DMS53 treated with DMSO at 0.1 percent for 48 hours (cell line): ENCODE results near the gene UPP1.
"Not testable (repeated sequence)": the region's sequence is repeated elsewhere in the genome, so short reads cannot be mapped to it uniquely, and the experiment has no call there.

Experiments
- DNase-seq: peaks from one replicate; lab custom pipeline; 2025; ENCODE audit not compliant: unreplicated experiment; lab: John Stamatoyannopoulos, UW

The UPP1 gene

DNA sequence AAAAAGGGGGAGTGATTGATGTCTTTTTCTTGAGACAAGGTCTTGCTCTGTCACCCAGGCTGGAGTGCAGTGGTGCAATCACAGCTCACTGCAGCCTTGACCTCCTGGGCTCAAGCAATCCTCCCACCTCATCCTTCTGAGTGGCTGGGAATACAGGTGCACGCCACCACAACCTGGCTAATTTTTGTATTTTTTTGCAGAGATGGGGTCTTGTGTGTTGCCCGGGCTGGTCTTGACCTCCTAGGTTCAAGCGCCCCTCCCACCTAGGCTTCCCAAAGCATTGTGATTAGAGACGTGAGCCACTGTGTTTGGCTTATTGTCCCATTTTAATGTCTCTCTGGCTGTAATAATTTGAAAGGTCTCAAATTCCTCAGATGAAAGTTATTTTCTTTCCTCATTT lies 21.8 kb downstream of the UPP1 start:
- no peak for DNase-seq

- DNase-seq: peak; percentile 89
Measured at GRCh38 chr7:48111596-48111995, 22.5 kb downstream of the UPP1 start.

DNA sequence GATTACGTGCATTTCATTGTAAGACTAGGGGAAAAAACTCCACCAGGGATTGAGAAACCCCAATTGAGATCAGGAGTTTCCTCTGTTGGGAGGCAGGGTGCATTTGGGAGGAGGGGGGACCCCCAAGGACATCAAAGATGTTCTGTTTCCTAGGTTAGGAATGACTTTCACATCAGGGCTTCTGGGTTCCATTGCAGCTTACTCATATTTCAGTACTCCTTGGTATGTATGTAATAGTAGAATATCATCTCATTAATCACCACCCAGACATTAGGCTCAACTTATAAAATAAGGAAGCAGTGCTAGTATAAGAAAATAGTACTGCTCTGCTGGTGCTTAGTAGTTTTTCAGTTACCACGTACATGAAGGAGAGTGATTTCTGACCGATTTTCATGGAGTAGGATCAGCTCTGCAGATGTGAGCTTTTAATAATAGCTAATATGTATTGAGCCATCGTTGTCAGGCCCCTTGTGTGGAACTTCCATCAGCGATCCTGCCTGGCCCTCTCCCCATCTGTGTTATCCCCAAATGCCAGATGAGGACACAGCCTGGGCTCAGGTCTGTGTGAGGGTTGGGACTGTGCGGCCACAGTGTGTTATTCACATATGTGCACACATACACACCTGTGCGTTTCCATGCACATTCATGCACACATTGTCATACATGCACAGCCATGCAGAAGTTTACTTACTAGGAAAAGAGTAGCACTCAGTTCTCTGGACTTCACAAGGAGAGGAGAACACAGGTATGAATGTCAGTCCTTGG lies 23.5 kb downstream of the UPP1 start:
- DNase-seq: no peak

GRCh38 chr7:48113275-48113674 lies 24.2 kb downstream of the UPP1 start:
- no peak for DNase-seq

DNA sequence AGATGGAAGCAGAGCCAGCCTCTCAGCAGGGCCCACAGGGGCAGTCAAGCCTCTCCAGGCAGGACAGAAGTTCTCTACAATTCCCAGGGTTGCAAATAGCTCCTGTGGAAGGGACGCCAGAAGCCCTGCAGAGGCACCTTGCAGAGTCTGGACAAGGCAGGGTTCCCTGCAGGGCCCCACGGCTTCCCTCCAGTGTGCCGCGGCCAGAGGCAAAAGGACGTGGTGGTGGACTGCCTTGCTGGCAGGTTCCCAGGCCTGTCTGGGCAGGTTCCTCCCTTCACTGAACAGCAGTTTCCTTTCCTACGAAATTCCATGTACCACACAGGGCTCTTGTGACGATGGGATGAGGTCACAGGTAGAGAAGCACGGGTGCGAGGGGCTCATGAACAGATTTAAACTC lies 25.1 kb downstream of the UPP1 start:
- no peak for DNase-seq

DNA sequence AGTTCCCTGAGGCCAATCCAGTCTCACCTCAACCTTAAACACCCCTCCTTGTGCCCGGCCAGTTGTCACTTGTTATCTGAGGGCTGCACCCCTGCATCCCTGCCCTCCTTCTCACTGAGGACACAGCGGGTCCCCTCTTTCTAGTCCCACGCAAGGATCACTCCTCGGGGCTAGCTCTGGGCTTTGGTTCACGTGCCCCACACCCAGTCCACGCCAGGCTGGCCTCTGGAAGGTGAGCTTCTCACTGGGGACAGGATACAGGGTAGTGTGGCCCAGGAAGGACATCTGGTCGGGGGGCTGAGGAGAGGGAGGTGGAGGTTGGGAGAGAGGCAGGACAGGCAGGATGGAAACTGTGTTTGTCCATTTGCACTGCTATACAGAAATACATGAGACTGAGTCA lies 25.5 kb downstream of the UPP1 start:
- no peak for DNase-seq

DNA sequence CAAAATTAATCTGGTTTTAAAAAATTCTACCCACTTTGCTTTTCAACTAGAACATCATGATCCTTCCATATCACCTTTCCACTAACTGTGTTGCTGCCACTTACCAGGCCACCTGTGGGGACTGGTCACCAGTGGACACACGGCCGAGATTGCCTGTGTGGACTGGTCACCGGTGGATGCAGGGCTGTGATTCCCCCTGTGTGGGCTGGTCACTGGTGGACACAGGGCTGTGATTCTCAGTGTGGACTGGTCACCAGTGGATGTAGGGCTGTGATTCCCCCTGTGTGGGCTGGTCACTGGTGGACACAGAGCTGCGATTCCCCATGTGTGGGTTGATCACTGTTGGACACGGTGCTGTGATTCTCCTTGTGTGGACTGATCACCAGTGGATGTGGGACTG lies 27.0 kb downstream of the UPP1 start:
- DNase-seq: no peak

GRCh38 chr7:48118041-48118440 lies 29.0 kb downstream of the UPP1 start:
- no peak for DNase-seq

DNA sequence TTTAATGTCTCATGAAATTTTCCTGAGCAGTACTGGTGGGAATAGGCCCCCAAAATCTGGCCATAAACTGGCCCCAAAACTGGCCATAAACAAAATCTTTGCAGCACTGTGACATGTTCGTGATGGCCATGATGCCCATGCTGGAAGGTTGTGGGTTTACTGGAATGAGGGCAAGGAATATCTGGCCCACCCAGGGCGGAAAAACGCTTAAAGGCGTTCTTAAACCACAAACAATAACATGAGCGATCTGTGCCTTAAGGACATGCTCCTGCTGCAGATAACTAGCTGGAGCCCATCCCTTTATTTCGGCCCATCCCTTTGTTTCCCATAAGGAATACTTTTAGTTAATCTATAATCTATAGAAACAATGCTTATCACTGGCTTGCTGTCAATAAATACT lies 31.5 kb downstream of the UPP1 start:
- DNase-seq: not testable (repeated sequence)

GRCh38 chr7:48126037-48126436 lies 37.0 kb downstream of the UPP1 start:
- no peak for DNase-seq

DNA sequence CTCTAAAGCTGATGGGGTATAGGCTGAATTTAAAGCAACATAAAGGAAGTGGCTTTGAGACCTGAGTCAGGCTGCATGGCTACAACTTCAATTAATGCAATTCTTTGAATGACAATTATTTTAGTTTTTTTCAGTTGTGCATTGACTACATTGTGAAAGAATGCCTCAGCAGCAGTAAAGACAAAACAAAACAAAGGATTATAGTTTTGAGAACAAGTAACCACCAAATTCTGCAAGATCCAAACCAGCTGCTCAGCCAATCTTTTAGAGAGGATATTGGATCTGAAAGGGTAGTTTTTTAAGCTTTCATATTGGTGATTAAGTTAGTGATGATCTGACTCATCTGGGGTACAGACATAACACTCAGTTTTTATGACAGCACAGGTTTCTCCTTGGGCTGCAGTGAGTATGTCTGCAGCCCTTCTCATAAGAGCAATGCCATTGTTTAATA lies 41.6 kb downstream of the UPP1 start:
- DNase-seq: no peak

GRCh38 chr7:48132792-48133191 lies 43.7 kb downstream of the UPP1 start:
- no peak for DNase-seq

- peak; percentile 3 for DNase-seq
Measured at GRCh38 chr7:48139459-48139858, 50.4 kb downstream of the UPP1 start.

DNA sequence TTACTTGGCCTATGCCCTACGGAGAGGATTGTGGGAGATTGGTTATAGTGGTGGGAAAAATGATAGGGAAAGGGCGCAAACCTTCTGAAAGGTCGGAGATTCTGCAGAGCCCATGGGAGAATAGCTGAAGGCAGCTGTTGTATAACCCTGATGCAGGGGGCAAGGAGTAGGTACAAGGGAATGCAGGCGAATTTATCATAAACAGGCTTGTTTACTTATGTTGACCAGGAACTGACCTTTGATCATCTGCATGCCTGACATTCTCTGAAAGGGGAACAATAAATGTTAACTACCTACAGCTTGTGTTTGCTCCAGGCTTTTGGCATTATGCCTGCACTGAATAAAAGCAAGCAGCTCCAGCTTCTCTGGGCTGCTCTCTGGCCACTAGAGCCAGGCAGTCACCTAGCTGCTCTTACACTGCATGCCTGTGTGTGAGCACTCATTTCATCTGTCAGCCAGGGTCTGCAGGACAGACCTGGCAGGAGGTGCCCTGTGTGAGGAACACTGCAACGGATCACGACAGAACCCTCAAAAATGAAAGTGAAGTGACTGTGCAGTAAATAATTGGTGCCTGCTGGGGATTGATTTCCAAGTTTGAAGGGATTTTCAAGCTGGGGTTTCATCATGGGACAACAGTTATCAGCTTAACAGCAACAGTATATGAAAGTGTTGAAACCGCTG lies 51.1 kb downstream of the UPP1 start:
- DNase-seq: peak; percentile 48

- no peak for DNase-seq
Measured at GRCh38 chr7:48141521-48141920, 52.5 kb downstream of the UPP1 start.

GRCh38 chr7:48144291-48144768 lies 55.3 kb downstream of the UPP1 start:
- peak; percentile 32 for DNase-seq

DNA sequence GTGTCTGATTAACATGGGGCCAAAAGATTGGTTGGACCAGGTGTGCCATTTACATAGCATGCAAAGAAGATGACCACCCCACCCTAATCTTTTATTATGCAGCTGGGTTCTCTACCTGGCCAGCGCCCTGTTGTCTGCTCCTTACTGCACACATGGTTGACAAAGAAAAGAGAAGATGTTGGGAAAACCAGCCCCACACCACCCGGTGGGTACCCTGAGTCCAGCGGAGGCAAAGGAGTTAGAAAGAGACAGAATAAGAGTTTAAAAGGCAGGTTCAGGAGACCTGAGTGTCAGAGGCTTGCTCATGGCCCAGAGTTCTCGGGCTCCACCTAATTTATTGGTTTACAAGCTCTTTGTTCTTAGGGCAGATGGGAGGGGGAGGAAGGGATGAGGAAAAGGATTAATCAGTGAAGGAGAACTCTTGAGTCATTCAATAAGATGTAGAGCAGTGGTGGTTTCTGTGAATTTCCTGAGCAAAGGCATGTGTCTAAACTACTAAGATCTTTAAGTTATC lies 58.1 kb downstream of the UPP1 start:
- DNase-seq: no peak

DNA sequence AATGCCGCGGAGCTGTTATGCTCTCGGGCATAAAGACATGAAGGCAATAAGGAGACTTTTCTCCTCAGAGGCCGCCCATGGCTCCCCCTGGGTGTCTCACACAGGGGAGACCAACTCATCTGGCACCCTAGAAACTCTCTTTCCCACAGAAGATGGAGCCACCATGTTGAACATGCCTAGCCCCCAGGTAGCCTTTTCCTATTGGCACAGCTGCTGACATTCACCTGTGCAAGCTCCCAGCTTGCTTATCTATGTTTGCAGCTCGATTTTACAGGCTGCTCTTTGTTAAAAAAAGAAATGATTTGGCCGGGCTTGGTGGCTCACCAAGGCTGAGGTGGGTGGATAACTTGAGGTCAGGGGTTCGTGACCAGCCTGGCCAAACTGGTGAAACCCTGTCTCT lies 58.6 kb downstream of the UPP1 start:
- not testable (repeated sequence) for DNase-seq

DNA sequence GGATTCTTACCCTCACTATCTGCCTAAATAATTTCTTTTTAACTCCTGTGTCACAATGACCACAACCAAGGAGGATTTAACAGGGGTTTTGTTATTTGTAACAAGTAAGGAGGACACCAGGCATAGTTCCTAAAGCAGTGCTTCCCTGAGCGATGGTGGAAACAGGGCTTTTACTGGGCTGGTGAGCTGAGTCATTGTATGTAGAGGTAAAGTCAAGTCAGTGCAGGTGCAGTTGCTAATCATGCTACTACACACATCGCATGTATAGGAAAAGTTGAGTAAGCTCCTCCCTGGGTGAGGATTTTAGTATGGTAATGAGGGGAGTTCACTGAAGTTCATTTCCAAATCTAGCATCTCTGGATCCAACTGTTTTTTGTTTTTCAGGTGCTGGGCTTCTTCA lies 59.2 kb downstream of the UPP1 start:
- no peak for DNase-seq

DNA sequence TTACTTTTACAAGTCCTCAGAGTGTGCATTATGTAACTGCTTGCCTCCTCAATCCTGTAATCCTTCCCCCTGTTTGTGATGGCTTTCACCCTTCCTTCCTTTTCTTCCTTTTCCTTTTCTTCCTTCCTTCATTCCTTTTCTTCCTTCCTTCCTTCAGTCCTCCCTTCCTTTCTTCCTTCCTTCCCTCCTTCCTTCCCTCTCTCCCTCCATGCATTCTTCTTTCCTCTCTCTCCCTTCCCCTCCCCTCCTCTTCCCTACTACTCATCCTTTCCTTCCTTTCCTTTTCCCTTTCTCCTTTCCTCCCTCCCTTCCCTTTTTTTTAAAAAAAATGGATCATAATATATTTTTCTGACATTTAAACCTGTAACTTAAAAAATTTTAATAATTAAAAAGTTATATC lies 60.0 kb downstream of the UPP1 start:
- DNase-seq: no peak

DNA sequence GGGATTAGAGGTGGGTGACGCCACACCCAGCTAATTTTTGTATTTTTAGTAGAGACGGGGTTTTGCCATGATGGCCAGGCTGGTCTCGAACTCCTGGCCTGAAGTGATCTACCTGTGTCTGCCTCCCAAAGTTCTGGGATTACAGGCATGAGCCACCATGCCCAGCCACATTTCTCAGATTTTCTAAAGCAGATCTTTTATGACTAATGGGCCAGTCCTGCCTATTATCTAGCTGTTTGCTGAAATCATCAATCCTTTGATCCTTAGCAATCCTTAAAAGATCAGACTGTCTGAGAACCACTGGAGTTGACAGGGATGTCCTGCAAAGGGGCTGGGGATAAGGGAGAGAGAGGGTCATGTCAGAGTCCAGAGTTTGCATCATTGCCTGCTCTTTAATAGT lies 61.0 kb downstream of the UPP1 start:
- DNase-seq: no peak

DNA sequence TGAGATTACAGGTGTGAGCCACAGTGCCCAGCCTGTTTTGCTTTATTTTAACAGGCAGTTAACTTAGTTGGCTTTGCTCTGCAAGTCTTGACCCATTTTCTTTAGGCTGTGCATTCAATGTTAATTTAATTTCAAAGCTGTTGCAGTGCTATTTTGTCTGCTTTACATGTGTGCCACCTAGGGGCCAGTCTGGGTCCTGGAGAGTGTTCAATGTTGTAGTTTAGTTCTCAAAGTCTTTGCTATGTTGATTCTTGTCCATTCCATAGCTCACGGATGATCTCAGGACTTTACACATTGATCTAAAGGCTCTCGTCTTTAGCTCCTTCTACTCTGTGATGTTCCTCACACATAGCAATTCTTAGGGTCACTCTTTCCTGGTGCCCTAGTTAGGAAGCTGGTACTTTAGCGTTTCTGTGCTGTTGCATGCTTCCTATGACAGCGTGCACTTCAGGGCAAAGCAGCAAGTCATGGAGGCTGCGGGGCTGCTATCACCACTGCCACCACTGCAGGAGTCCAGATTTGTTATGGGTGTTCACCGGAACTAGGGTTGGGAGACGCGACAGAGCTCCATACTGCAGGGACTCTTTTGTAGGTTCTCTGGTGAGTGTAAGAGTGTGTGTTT lies 65.8 kb downstream of the UPP1 start:
- DNase-seq: peak; percentile 54
